Midbrain (tissue), 1 donor: ENCODE data around the gene CHMP1A.
"Not testable (repeated sequence)": the region's sequence is repeated elsewhere in the genome, so short reads cannot be mapped to it uniquely, and the experiment has no call there.

Experiments
- DNase-seq: peaks from one replicate; lab custom pipeline; 2025; lab: John Stamatoyannopoulos, UW

CHMP1A gene

GRCh38 chr16:89657442-89658220 is at the start of gene CHMP1A, which contains the start of gene SPATA33:
Gene CHMP1A, minus strand, starts transcription at chr16:89657708. Its CDS starts 120 bp downstream, at chr16:89657588.
Gene SPATA33, plus strand, starts transcription at chr16:89657836. Its CDS starts 76 bp downstream, at chr16:89657912.
- DNase-seq: peak; percentile 83

GRCh38 chr16:89706518-89707260 is 49.2 kb upstream of the CHMP1A start:
- no peak for DNase-seq

- DNase-seq: no peak
Measured at GRCh38 chr16:89705006-89705405, 47.5 kb upstream of the CHMP1A start.

GRCh38 chr16:89704281-89704680 is 46.8 kb upstream of the CHMP1A start:
- DNase-seq: no peak

DNA sequence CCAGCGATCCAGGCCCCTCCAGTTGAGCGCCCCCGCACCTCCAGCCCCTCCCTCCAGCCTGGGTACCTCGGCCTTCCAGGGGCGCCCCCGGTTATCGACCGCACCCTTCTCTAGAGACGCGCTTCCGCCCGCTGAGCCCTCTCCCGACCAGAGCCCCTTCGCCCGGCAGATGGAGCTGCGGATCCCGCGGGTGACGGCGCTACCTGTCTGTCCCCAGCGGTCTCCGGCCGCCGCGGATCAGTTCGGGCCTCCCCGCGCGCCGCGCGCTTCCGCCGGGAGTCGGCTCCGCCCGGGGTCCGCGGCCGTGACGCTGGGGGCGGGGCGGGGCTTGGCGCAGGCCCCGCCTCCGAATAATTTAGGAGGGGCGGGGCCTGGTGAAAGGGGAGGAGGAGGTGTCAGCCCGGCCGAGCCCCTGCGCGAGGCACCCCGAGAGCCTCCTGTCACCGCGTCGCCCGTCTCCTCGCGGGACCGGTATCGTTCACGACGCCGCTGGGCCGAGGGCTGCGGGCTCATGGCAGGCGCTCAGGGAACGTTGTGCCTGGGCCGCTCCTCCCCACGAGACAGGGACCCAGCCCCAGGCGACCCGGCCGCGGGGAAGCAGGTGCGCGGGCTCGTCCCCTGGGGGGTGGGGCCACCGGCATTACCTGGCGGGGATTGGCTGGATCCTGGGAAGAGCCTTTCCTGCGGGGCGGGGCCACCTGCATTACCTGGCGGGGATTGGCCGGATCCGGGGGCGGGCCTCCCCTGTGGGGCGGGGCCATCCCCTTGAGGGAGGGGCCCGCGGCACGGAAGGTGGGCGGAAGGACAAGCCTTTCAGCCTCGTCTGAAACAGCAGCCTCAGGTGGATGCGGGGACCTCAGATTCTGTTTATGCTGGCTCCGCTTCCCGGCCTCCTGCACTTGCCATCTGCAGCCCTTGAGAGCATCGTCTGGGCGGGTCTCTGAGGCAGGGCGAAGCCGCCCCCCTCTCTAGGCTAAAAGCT is 44.2 kb upstream of the CHMP1A start, which contains the start of gene SPATA2L:
Gene SPATA2L, minus strand, starts transcription at position 281 of the 982 bp plus-strand sequence. CDS start 473 bp downstream, outside the sequence.
- peak; percentile 79 for DNase-seq

DNA sequence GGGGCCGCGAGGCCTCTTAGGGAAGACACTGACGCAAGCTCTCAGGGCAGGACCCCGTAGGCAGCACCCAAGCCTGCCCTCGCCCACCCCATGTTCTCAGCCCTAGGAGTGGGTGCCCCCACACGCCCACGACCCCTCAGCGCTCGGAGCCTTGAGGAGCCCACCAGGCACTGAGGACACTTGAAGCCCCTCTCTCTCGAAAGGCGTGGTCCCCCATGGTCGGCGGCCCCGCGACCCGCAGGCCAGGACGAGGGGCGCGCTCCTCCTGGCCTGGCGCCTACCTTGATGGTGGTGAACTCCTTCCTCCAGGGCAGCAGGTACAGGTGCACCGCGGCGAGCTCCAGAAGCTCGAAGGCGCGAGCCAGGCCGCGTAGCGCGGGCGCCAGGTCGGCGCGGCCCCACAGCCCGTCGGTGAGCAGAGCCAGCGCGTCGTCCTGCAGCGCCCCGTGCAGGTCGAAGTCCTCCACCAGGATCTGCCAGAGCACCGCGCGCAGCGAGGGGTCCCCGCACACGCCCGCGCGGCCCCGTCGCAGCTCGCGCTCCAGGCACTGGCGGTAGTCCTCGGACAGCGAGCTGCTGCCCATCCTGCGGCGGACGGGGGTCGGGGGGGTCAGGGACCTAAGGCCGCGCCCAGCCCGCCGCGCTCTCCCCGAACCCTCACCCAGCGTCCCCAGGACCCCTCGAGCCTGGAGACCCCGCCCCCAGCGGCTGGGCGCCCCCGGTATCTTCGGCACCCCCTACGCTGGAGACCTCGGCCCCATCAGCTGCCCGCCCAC is 43.3 kb upstream of the CHMP1A start:
- no peak for DNase-seq

DNA sequence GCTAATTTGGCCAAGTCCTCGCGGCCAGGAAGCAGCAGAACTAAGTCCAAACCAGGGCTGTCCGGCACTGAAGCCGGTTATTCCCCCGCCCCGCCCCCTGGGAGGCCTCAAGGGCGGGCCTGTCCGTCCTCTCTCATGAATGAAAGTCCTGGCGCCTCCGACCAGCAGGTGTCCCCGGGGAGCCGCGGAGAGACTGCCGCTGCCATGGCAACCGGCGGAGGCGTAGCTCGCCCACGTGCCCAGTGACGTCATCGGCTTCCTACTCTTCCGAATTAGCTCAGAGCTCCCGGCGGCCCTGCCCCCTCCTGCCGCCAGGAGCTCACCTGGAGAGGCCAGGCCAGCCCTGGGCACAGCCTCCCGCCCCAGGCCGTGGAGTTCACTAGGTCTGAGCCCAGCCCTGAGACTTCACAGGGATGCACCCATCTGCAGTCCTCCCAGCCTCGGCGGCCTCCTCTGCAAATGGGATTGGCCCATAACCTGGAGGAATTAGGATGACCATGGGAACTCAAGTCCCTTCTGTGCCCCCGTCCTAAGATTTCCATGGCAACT is 42.7 kb upstream of the CHMP1A start:
- DNase-seq: peak; percentile 97

GRCh38 chr16:89699629-89700099 is 42.2 kb upstream of the CHMP1A start:
- DNase-seq: not testable (repeated sequence)

GRCh38 chr16:89698717-89699116 is 41.2 kb upstream of the CHMP1A start:
- not testable (repeated sequence) for DNase-seq

GRCh38 chr16:89697616-89698331 is 40.3 kb upstream of the CHMP1A start:
- no peak for DNase-seq

DNA sequence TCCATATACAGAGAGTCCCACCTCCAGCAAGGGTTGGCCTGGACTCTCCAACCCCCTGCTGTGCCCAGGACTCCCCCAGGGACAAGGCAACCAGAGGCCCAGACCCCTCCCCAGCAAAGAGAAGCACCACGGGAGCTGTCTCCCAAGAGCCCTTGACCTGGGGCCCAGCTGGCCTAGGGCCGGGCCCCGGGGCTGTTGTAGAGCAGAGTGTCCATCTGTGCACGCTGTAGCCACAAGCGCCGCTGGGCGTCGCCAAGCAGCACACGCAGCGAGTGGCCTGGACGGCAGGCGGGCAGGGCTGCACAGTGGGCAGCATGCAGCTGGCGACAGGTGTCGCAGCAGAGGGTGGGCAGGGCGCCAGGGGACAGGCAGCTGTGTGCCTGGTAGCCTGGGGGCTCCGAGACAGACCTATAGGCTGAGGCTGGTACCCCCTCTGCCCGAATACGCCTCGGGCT is 39.7 kb upstream of the CHMP1A start:
- no peak for DNase-seq

GRCh38 chr16:89696670-89697128 is 39.2 kb upstream of the CHMP1A start:
- no peak for DNase-seq

DNA sequence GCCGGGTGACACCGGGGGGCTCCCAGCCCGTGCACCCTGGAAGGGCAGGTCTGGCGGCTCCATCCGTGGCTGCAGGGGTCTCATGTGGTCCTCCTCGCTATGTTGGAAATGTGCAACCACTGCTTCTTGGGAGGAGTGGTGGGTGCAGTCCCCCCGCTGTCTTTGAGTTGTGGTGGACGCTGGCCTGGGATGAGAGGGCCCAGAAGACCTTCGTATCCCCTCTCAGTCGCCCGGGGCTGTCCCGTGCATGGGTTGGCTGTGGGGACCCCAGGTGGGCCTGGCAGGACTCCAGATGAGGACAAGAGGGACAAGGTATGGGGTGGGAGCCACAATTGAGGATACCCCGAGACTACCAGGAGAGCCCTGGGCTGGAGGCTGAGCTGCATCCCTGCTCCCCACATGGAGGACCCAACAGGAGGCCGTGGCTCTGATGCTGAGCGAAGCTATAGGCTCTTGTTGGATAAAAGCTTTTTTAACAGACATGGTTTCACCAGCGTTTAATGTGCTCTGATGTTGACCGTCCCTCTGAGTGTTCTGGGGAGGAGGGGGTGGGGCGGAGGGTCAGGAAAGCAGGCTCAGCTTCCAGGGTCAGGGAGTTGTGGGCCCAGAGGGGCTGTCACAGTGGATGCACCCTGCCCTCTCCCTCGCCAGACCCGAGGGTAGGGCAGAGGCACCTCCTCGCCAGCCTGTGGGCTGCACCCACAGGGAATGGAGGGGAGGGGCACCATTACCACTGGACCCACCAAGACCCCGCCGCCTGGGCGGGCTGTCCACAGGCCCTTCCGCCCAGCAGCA is 38.6 kb upstream of the CHMP1A start:
- no peak for DNase-seq

GRCh38 chr16:89695086-89695874 is 37.8 kb upstream of the CHMP1A start:
- no peak for DNase-seq

DNA sequence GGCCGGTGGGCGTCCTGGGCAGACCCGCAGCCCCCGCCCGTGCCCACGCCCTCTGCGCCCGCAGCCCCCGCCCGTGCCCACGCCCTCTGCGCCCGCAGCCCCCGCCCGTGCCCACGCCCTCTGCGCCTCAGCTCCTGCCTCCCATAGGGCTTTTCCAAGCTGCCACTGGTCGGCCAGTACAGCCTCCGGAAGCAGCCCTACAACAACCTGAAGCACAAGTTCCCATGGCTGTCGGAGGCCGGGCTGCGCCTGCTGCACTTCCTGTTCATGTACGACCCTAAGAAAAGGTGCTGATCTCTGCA is 37.2 kb upstream of the CHMP1A start:
- DNase-seq: not testable (repeated sequence)

GRCh38 chr16:89693931-89694783 is 36.6 kb upstream of the CHMP1A start:
- no peak for DNase-seq

DNA sequence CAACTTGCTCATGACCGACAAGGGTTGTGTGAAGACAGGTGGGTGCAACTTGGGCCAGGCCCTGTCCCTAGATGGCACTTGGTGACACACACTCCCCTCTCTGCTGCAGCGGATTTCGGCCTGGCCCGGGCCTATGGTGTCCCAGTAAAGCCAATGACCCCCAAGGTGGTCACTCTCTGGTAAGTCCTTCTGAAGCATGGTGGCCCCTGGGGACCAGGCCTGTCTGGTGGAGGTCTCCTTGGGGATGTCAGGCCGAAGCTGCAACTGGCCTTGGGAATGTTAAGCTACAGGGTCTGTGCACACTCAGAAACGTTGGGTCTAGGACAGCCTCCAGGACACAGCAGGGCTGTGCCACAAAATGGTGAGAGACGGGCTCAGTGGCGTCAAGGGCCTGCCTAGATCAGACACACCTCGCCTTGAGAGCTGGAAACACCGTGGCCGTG is 35.8 kb upstream of the CHMP1A start:
- DNase-seq: no peak
